K562 (cell line): Measurements from ENCODE around the gene TSPAN15.

Source experiments
- ETV5 ChIP-seq: sonication (generic); formaldehyde crosslinking; IDR thresholded peaks from 2 replicates; pipeline ENCODE4 v1.4.0; 2020; ENCODE audit warnings: low read depth, mild to moderate bottlenecking, missing genetic modification reagents
- GABPB1 ChIP-seq: sonication (generic); formaldehyde crosslinking; IDR thresholded peaks from 2 replicates; pipeline ENCODE4 v1.8.0; 2022; ENCODE audit warnings: mild to moderate bottlenecking, missing genetic modification reagents
- NFYB ChIP-seq: IDR thresholded peaks from 2 replicates; pipeline ENCODE4 v1.6.1; 2011; ENCODE audit warnings: mild to moderate bottlenecking, moderate library complexity; ENCODE audit not compliant: insufficient read length; ENCODE audit errors: extremely low read depth
- PCBP1 ChIP-seq: fragments of 200-400 bp; formaldehyde crosslinking; IDR thresholded peaks from 2 replicates; pipeline ENCODE4 v1.6.1; 2018; ENCODE audit warnings: mild to moderate bottlenecking, low read depth, low read length; ENCODE audit not compliant: poor library complexity, severe bottlenecking
- POLR2A ChIP-seq: fragments of 450-650 bp; conservative IDR thresholded peaks from 2 replicates; pipeline ENCODE4 v1.6.1; 2016
- TF ChIP-seq, protein P1 (sequence below): sonication (generic); formaldehyde crosslinking; IDR thresholded peaks from 2 replicates; pipeline ENCODE4 v1.8.1; 2022; ENCODE audit warnings: missing genetic modification reagents
- TF ChIP-seq, protein P2 (sequence below): fragments of 450-650 bp; formaldehyde crosslinking; IDR thresholded peaks from 2 replicates; pipeline ENCODE4 v1.4.0; 2022; ENCODE audit warnings: mild to moderate bottlenecking, moderate library complexity
- TF ChIP-seq, protein P3 (sequence below), 3 experiments: IDR thresholded peaks in 2 of 3; conservative IDR thresholded peaks in 1 of 3; 2 replicates each; pipeline ENCODE4 v1.5.1; 2011 to 2012; ENCODE audit warnings: low read length in 3 of 3, mild to moderate bottlenecking in 3 of 3, control low read depth in 2 of 3, improper control_type of control experiment in 1 of 3, inconsistent platforms in 1 of 3, low read depth in 1 of 3, mixed read lengths in 1 of 3, moderate library complexity in 1 of 3; ENCODE audit not compliant: insufficient read depth in 2 of 3

DNA sequence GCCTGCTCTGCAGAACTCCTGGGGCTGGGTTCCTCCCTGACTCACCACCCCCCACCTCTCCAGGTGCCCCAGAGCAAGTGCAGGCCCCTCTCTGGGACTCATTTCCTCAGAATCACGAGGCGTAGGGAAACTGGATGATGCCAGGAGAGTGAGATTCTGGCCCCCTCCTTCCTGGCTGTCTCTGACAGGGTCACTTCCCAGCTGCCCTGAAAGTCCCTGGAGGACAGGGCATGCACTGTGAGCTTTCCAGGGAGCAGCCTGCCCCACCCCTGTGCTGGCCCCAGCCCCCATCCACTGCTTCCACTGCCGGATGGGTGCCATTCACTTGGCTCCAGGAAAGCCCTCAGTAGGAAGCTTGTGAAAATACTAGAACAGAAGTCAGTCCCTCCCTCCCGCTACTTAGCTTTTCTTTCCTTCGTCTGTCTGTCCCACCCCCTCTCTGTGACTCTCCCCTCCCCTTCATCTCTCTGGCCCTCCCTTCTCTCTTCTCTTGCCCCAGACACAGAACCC is 44.9 kb upstream of the TSPAN15 start:
- TF ChIP-seq POLR2A (no peak), ETV5 (CRISPR knock-in tag) (no peak), GABPB1 (CRISPR knock-in tag) (no peak), NFYB (no peak), PCBP1 (no peak)
- TF ChIP-seq, protein P1, sequence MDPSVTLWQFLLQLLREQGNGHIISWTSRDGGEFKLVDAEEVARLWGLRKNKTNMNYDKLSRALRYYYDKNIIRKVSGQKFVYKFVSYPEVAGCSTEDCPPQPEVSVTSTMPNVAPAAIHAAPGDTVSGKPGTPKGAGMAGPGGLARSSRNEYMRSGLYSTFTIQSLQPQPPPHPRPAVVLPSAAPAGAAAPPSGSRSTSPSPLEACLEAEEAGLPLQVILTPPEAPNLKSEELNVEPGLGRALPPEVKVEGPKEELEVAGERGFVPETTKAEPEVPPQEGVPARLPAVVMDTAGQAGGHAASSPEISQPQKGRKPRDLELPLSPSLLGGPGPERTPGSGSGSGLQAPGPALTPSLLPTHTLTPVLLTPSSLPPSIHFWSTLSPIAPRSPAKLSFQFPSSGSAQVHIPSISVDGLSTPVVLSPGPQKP = no peak
- TF ChIP-seq, protein P2, sequence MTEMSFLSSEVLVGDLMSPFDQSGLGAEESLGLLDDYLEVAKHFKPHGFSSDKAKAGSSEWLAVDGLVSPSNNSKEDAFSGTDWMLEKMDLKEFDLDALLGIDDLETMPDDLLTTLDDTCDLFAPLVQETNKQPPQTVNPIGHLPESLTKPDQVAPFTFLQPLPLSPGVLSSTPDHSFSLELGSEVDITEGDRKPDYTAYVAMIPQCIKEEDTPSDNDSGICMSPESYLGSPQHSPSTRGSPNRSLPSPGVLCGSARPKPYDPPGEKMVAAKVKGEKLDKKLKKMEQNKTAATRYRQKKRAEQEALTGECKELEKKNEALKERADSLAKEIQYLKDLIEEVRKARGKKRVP (CRISPR knock-in tag) = no peak
- TF ChIP-seq, protein P3, sequence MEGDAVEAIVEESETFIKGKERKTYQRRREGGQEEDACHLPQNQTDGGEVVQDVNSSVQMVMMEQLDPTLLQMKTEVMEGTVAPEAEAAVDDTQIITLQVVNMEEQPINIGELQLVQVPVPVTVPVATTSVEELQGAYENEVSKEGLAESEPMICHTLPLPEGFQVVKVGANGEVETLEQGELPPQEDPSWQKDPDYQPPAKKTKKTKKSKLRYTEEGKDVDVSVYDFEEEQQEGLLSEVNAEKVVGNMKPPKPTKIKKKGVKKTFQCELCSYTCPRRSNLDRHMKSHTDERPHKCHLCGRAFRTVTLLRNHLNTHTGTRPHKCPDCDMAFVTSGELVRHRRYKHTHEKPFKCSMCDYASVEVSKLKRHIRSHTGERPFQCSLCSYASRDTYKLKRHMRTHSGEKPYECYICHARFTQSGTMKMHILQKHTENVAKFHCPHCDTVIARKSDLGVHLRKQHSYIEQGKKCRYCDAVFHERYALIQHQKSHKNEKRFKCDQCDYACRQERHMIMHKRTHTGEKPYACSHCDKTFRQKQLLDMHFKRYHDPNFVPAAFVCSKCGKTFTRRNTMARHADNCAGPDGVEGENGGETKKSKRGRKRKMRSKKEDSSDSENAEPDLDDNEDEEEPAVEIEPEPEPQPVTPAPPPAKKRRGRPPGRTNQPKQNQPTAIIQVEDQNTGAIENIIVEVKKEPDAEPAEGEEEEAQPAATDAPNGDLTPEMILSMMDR (IDR thresholded peaks at IDR 0.05 in 2 of 3, conservative IDR thresholded peaks at IDR 0.05 in 1 of 3; ENCODE audit: insufficient read depth in 2 of 3, low read depth in 1 of 3, low read length in 3 of 3) = no peak
